MM.1S (cell line): ENCODE measurements around the gene SORT1.

Experiments
- DNase-seq: peaks from one replicate; pipeline ENCODE4 v3.0.0-alpha.2; 2015
- H2AFZ ChIP-seq: fragments of 300-600 bp; sonication (generic); 2 replicates; pipeline ENCODE4 v1.6.0; 2016; ENCODE audit warnings: antibody characterized with exemption, low read length
- H3F3A ChIP-seq: fragments of 300-600 bp; sonication (generic); 2 replicates; pipeline ENCODE4 v1.6.1; 2016; ENCODE audit warnings: mild to moderate bottlenecking, antibody characterized with exemption, low read length, moderate library complexity, mixed read lengths; ENCODE audit not compliant: insufficient read depth
- H3K27ac ChIP-seq: fragments of 300-600 bp; sonication (generic); 2 replicates; pipeline ENCODE4 v1.5.1; 2016; ENCODE audit warnings: mild to moderate bottlenecking, low read length
- H3K27me3 ChIP-seq: fragments of 300-600 bp; sonication (generic); replicated peaks from 2 replicates; pipeline ENCODE4 v1.6.0; 2016; ENCODE audit warnings: low read length; ENCODE audit not compliant: insufficient read depth
- H3K36me3 ChIP-seq: fragments of 300-600 bp; sonication (generic); replicated peaks from 2 replicates; pipeline ENCODE4 v1.6.1; 2016; ENCODE audit warnings: mild to moderate bottlenecking, low read length, mixed read lengths; ENCODE audit not compliant: insufficient read depth
- H3K4me1 ChIP-seq: fragments of 300-600 bp; sonication (generic); 2 replicates; pipeline ENCODE4 v1.6.1; 2016; ENCODE audit warnings: low read length, mixed read lengths
- H3K4me2 ChIP-seq: fragments of 300-600 bp; sonication (generic); 2 replicates; pipeline ENCODE4 v1.6.0; 2016; ENCODE audit warnings: low read depth, low read length
- H3K4me3 ChIP-seq: fragments of 300-600 bp; sonication (generic); 2 replicates; pipeline ENCODE4 v1.5.1; 2016; ENCODE audit warnings: low read length, mixed read lengths
- H3K79me2 ChIP-seq: fragments of 300-600 bp; sonication (generic); 2 replicates; pipeline ENCODE4 v1.6.1; 2016; ENCODE audit warnings: mixed run types, low read length, mixed read lengths
- H3K9ac ChIP-seq: fragments of 300-600 bp; sonication (generic); 2 replicates; pipeline ENCODE4 v1.6.1; 2016; ENCODE audit warnings: low read length, mixed read lengths
- H3K9me2 ChIP-seq: fragments of 300-600 bp; sonication (generic); replicated peaks from 2 replicates; pipeline ENCODE4 v1.6.1; 2016; ENCODE audit warnings: mild to moderate bottlenecking, low read length, mixed read lengths; ENCODE audit not compliant: insufficient read depth
- H3K9me3 ChIP-seq: fragments of 300-600 bp; sonication (generic); replicated peaks from 2 replicates; pipeline ENCODE4 v1.6.1; 2016; ENCODE audit warnings: mild to moderate bottlenecking, low read length, mixed read lengths; ENCODE audit not compliant: insufficient read depth
- H4K20me1 ChIP-seq: fragments of 300-600 bp; sonication (generic); 2 replicates; pipeline ENCODE4 v1.6.1; 2016; ENCODE audit warnings: mild to moderate bottlenecking, low read length, moderate library complexity, mixed read lengths; ENCODE audit not compliant: insufficient read depth
- EZH2 ChIP-seq: fragments of 300-600 bp; sonication (generic); optimal IDR thresholded peaks from 2 replicates; pipeline ENCODE3; 2017; ENCODE audit warnings: low read depth, mild to moderate bottlenecking, antibody characterized with exemption, low read length, mixed read lengths
- EZH2phosphoT487 ChIP-seq: fragments of 300-600 bp; sonication (generic); IDR thresholded peaks from 2 replicates; pipeline ENCODE4 v1.6.1; 2018; ENCODE audit warnings: antibody characterized with exemption, low read length
- TF ChIP-seq, protein P1 (sequence below): fragments of 300-600 bp; sonication (generic); IDR thresholded peaks from 2 replicates; pipeline ENCODE4 v1.5.1; 2016; ENCODE audit warnings: antibody characterized with exemption, low read length, mixed read lengths

Gene SORT1

GRCh38 chr1:109433322-109433721 lies 35.6 kb upstream of the SORT1 start:
- DNase-seq, result no peak
- TF ChIP-seq, protein P1, sequence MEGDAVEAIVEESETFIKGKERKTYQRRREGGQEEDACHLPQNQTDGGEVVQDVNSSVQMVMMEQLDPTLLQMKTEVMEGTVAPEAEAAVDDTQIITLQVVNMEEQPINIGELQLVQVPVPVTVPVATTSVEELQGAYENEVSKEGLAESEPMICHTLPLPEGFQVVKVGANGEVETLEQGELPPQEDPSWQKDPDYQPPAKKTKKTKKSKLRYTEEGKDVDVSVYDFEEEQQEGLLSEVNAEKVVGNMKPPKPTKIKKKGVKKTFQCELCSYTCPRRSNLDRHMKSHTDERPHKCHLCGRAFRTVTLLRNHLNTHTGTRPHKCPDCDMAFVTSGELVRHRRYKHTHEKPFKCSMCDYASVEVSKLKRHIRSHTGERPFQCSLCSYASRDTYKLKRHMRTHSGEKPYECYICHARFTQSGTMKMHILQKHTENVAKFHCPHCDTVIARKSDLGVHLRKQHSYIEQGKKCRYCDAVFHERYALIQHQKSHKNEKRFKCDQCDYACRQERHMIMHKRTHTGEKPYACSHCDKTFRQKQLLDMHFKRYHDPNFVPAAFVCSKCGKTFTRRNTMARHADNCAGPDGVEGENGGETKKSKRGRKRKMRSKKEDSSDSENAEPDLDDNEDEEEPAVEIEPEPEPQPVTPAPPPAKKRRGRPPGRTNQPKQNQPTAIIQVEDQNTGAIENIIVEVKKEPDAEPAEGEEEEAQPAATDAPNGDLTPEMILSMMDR, result no peak
- TF ChIP-seq EZH2, result no peak
- no peak for TF ChIP-seq EZH2phosphoT487
- no peaks in the 10 kb centered on the region for H4K20me1 ChIP-seq
- H3K27me3 ChIP-seq, result no peaks in the 10 kb centered on the region
- H3K9ac ChIP-seq, result no peak overlapping the region
- H3K4me2 ChIP-seq, result no peak overlapping the region
- H3K4me3 ChIP-seq, result no peak overlapping the region
- H3K9me2 ChIP-seq, result no peaks in the 10 kb centered on the region
- H3K4me1 ChIP-seq, result no peaks in the 10 kb centered on the region
- H3K27ac ChIP-seq, result no peak overlapping the region
- no peaks in the 10 kb centered on the region for H3F3A ChIP-seq
- no peaks in the 10 kb centered on the region for H3K36me3 ChIP-seq
- no peaks in the 10 kb centered on the region for H3K9me3 ChIP-seq
- H3K79me2 ChIP-seq, result no peaks in the 10 kb centered on the region
- H2AFZ ChIP-seq, result no peak overlapping the region

DNA sequence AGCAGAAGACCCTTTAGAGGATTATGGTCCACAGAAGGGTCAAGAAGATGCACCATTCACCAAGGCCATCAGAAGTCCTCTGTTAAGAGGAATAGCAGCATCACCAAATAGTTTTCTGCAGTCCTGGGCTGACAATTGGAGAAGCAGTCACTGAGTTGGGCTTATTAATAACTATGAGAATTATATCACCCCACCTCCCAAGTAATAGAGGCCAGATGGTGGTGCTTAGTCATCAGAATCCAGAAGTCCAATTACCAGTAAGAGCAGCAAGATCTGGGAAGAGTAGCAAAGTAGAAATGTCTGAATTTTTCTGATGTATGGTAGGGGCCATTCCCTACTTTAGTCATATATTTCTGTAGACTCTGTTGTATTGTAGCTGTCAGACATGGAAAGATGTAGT lies 34.6 kb upstream of the SORT1 start:
- TF ChIP-seq, protein P1, result no peak
- no peak for TF ChIP-seq EZH2phosphoT487
- TF ChIP-seq EZH2, result no peak
- Histone ChIP-seq H2AFZ (no peak overlapping the region), H3K27ac (no peak overlapping the region), H3K9me2 (no peaks in the 10 kb centered on the region), H3K4me1 (no peaks in the 10 kb centered on the region), H3K9ac (no peak overlapping the region), H3K4me3 (no peak overlapping the region), H3K9me3 (no peaks in the 10 kb centered on the region), H3K79me2 (no peaks in the 10 kb centered on the region), H4K20me1 (no peaks in the 10 kb centered on the region), H3K36me3 (no peaks in the 10 kb centered on the region), H3F3A (no peaks in the 10 kb centered on the region), H3K4me2 (no peak overlapping the region), H3K27me3 (no peaks in the 10 kb centered on the region)
- DNase-seq, result no peak

- H3K79me2 ChIP-seq, result peaks cover 40% of the 10 kb centered on the region
- no peaks in the 10 kb centered on the region for H3K4me1 ChIP-seq
- H3K9me3 ChIP-seq, result no peaks in the 10 kb centered on the region
- peak overlapping the region; percentile 76; the same call in 1 of the 2 replicates for H3K9ac ChIP-seq
- peak overlapping the region; percentile 79 for H3K4me3 ChIP-seq
- no peaks in the 10 kb centered on the region for H3K27me3 ChIP-seq
- no peaks in the 10 kb centered on the region for H4K20me1 ChIP-seq
- no peaks in the 10 kb centered on the region for H3K9me2 ChIP-seq
- TF ChIP-seq EZH2phosphoT487 (no peak), EZH2 (no peak)
- TF ChIP-seq, protein P1, result no peak
- peaks cover 17% of the 10 kb centered on the region for H3F3A ChIP-seq
- H3K36me3 ChIP-seq, result no peaks in the 10 kb centered on the region
- H3K27ac ChIP-seq, result peak overlapping the region; percentile 76; the same call in 1 of the 2 replicates
- peak overlapping the region; percentile 74 for H3K4me2 ChIP-seq
- peak overlapping the region; percentile 72; the same call in 1 of the 2 replicates for H2AFZ ChIP-seq
- DNase-seq, result peak; percentile 12
These were observed 29.4 kb upstream of the SORT1 start for GRCh38 chr1:109427171-109427467.
